GM18499 (cell line): ENCODE measurements around the gene OR6C4.
"Not testable (repeated sequence)": the region's sequence is repeated elsewhere in the genome, so short reads cannot be mapped to it uniquely, and the experiment has no call there.

ENCODE experiments used
- ATAC-seq: cut with Tn5 transposase; IDR thresholded peaks from one replicate; pipeline ENCODE4 v1.9.1; 2021; ENCODE audit warnings: moderate number of reproducible peaks; ENCODE audit not compliant: insufficient read depth, unreplicated experiment

OR6C4 gene

GRCh38 chr12:55549302-55549701, at the start of gene OR6C4:
TSS of gene OR6C4 (plus strand) at chr12:55549602. CDS start at chr12:55551227, 1,625 bp downstream.
- ATAC-seq = no peak

- no peak for ATAC-seq
These were observed 49.6 kb upstream of the OR6C4 start for GRCh38 chr12:55499810-55500252.

DNA sequence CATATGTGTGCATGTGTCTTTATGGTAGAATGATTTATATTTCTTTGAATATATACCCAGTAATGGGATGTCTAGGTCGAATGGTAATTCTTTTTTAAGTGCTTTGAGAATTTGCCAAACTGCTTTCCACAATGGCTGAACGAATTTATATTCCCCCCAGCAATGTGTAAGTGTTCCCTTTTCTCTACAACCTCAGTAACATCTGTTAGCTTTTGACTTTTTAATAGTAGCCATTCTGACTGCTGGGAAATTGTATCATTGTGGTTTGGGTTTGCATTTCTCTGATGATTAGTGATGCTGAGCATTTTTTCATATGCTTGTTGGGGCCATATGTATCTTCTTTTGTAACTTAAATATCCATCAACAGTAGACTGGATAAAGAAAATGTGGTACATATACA, 47.8 kb upstream of the OR6C4 start:
- ATAC-seq = no peak

DNA sequence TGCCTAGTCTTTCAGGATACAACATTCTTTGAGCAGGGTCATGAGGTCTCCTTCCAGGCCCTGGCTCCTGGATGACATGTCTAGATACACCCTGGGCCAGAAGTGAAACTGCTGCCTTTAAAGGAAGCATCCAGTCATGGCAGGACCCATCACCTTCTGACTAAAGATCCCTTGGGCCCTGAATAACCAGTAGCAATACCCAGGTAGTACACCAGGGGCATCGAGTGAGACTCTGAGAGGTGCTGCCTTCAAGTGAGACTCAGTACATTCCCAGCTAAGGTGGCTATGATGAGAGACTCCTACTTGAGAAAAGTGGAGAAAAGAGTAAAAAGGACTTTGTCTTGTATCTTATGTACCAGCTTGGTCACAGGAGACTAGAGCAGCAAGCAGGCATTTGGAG, 33.7 kb upstream of the OR6C4 start:
- no peak for ATAC-seq

DNA sequence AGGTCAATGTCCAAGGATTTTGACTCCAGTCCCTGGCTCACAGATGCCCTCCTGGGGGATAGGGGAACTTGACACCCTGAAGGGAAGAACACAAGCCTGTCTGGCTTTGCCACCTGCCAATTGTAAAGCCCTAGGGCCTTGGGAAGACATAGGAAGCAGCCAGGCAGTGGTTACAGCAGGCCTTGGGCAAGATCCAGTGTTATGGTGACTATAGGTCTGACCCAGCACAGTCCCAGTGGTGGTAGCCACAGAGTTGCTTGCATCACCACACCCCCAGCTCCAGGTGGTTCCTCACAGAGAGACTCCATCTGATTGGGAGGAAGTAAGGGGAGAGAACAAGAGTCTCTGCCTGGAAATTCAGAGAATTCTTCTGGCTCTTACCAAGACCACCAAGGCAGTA, 33.0 kb upstream of the OR6C4 start:
- ATAC-seq = no peak

- ATAC-seq = not testable (repeated sequence)
These were observed 1.2 kb upstream of the OR6C4 start for GRCh38 chr12:55548235-55548634.

GRCh38 chr12:55548756-55549155, 646 bp upstream of the OR6C4 start:
- ATAC-seq = no peak

DNA sequence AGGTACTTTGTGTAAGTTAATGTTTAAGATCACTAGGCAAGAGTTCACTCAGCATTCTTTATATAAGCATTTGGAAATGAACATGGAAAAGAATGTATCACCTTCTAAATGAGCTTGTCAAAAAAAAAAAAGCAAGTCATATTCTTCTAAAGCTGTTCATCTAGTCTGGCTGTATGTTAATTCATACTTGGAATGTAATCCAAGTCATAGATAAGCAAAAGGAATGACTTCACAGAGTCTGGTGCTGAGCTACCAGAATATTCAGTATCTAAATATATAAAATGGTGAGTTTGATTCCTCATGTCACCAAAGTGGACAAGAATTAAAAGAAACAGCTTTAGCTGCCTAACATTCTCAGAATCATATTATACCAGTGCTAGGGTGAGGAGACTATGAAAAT, 4.9 kb downstream of the OR6C4 start:
- ATAC-seq = no peak

DNA sequence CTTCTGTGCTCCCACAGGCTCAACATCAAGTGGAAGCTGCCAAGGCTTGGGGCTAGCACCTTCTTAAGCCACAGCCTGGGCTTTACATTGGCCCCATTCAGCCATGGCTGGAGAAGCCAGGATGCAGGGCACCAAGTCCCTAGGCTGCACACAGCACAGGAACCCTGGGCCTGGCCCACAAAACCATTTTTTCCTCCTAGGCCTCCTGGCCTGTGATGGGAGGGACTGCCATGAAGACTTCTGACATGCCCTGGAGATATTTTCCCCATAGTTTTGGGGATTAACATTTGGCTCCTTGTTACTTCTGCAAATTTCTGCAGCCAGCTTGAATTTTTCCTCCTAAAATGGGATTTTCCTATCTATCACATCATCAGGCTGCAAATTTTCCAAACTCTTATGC, 20.7 kb downstream of the OR6C4 start:
- ATAC-seq = not testable (repeated sequence)

DNA sequence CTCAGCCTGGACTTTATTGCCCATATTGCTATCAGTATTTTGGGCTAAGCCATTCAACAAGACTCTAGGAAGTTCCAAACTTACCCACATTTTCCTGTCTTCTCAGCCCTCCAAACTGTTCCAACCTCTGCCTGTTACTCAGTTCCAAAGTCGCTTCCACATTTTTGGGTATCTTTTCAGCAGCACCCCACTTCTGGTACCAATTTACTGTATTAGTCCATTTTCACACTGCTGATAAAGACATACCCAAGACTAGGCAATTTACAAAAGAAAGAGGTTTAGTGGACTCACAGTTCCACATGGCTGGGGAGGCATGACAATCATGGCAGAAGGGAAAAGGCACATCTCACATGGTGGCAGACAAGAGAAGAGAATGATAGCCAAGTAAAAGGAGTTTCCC, 21.3 kb downstream of the OR6C4 start:
- not testable (repeated sequence) for ATAC-seq

DNA sequence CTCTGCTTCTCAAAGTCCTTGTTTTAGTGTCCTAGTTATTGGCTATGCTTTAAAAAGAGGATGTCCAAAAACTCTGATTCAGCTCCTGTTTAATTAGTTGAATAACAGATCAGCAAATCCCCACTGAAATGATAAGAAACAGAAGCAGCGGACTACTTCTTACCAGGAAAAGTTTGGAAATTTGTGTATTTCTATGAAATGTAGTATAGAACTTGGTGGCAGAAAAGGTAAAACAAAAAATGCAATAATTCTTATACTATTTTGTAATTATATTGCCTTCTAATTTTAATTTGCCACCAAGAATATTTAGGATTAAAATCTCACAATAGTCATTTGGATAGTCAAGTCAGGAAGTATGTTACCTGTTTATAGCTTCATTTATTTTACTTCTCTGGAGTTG, 22.8 kb downstream of the OR6C4 start, which contains the start of gene OR2AP1:
Gene OR2AP1 (plus strand): TSS at position 301 of the 400 bp plus-strand sequence. CDS start 1,947 bp downstream, outside the sequence.
- no peak for ATAC-seq

GRCh38 chr12:55582066-55582465, 32.7 kb downstream of the OR6C4 start:
- ATAC-seq = no peak

- no peak for ATAC-seq
These were observed 36.4 kb downstream of the OR6C4 start for GRCh38 chr12:55585817-55586216.

DNA sequence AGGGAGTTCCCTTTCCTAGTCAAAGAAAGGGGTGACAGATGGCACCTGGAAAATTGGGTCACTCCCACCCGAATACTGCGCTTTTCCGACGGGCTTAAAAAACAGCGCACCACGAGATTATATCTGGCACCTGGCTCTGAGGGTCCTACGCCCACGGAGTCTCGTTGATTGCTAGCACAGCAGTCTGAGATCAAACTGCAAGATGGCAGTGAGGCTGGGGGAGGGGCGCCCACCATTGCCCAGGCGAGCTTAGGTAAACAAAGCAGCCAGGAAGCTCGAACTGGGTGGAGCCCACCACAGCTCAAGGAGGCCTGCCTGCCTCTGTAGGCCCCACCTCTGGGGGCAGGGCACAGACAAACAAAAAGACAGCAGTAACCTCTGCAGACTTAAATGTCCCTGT, 40.8 kb downstream of the OR6C4 start:
- ATAC-seq = not testable (repeated sequence)
